ENCODE results near the gene ANKS1B. TPM values are rescaled to one million over a fixed set of nuclear protein-coding genes. Genes with fewer than 3 reads are reported as not detected.

Gene ANKS1B
- total and polyA plus RNA-seq, 9 donors = 1.4 to 5.6 (median 2.7) TPM

DNA sequence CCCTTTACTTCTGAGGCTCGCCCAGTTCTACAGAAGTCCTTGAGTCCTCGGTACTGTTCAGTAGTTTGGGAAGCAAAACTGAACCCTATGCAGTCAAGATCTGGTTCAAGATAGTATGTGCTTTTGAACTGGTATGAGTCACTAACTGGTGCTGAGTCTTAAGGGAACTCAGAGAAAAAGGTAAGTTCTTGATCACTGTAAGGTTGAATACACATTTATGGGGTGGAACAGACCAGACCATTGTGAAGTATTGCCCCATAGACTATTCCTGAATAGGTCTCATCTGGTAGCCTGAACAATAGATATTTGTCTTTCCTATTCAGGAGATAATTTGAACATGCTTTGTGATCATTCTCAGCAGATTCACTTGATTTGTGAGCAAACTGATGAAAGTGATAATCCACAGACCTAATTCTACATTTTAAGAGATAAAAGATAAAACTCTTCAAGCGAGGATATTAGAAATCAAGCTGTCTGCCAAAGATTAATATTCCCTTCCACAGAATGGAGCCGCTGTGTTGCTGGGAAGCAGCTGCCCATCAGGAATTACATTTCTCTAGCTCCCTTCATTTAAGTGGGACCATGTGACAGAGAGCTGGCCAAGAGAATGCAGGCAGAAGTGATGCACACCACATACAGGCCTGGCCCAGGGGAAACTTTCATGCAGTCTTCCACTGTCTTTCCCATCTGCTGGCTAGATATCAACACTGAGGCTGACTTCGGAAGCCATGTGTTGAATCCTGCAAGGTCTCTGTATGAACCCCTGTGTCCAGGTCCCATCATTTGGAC is 707.0 kb downstream of the ANKS1B start:
- Histone ChIP-seq H3K27me3 (ENCODE audit: control insufficient read depth, insufficient read depth, low read length) (no peaks in the 10 kb centered on the region), H3K36me3 (ENCODE audit: control insufficient read depth, insufficient read depth, low read length) (no peaks in the 10 kb centered on the region), H3K27ac (ENCODE audit: low read length) (no peak overlapping the region), H3K9me3 (replicated peaks; ENCODE audit: control insufficient read depth, low read depth, low read length) (peaks cover 2% of the 10 kb centered on the region), H3K4me3 (ENCODE audit: low read length) (no peak overlapping the region), H3K4me1 (ENCODE audit: control insufficient read depth, insufficient read depth, low read length) (no peaks in the 10 kb centered on the region)
- no peak for DNase-seq
- WGBS (ENCODE audit: insufficient coverage) = 100% methylated on average over 1 of the region's 5 CpGs

DNA sequence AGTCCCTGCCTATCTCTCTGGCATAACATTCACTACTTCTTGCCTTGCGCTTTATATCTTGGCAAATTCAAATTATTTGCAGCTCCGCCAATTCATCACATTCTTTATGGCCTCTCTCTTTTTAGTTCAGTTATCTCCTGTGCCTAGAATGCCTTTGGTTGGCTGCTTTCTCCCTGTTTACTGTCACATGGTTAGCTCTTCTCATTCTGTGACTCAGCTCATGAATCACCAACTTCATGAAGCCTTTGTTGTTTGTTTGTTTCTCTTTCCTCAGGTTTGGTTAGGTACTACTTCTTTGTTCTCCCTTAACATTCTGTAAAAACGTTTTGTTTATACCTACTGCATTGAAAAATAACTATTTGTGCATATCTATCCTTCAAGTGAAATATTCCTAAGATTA is 713.7 kb downstream of the ANKS1B start:
- H3K4me3 ChIP-seq (ENCODE audit: low read length) = no peak overlapping the region
- DNase-seq = no peak
- H3K4me1 ChIP-seq (ENCODE audit: control insufficient read depth, insufficient read depth, low read length) = no peaks in the 10 kb centered on the region
- H3K9me3 ChIP-seq (replicated peaks; ENCODE audit: control insufficient read depth, low read depth, low read length) = no peaks in the 10 kb centered on the region
- H3K27me3 ChIP-seq (ENCODE audit: control insufficient read depth, insufficient read depth, low read length) = no peaks in the 10 kb centered on the region
- H3K36me3 ChIP-seq (ENCODE audit: control insufficient read depth, insufficient read depth, low read length) = no peaks in the 10 kb centered on the region
- no peak overlapping the region for H3K27ac ChIP-seq (ENCODE audit: low read length)
- 100% methylated on average over 2 of the region's 3 CpGs for WGBS (ENCODE audit: insufficient coverage)

DNA sequence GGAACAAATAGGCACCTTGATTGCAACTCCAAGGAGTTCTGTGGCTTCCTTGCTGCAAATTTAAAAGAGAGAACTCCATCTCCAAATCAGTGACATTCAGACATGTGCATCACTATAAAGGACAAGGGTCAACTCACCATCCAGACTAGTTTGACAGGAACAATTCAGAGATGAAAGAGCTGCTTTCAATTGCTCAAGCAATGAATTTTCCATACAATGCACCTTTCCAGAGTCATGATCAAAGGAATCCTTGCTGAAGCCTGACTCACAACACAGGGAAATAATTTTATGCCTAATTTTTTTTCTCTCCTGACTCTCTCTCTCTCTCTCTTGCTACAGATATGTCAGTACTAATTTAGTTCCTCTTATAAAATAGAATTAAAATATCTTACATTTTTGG is 717.7 kb downstream of the ANKS1B start:
- no peaks in the 10 kb centered on the region for H3K36me3 ChIP-seq (ENCODE audit: control insufficient read depth, insufficient read depth, low read length)
- no peak for DNase-seq
- no peaks in the 10 kb centered on the region for H3K9me3 ChIP-seq (replicated peaks; ENCODE audit: control insufficient read depth, low read depth, low read length)
- no peaks in the 10 kb centered on the region for H3K27me3 ChIP-seq (ENCODE audit: control insufficient read depth, insufficient read depth, low read length)
- no peak overlapping the region for H3K27ac ChIP-seq (ENCODE audit: low read length)
- H3K4me3 ChIP-seq (ENCODE audit: low read length) = no peak overlapping the region
- no peaks in the 10 kb centered on the region for H3K4me1 ChIP-seq (ENCODE audit: control insufficient read depth, insufficient read depth, low read length)

DNA sequence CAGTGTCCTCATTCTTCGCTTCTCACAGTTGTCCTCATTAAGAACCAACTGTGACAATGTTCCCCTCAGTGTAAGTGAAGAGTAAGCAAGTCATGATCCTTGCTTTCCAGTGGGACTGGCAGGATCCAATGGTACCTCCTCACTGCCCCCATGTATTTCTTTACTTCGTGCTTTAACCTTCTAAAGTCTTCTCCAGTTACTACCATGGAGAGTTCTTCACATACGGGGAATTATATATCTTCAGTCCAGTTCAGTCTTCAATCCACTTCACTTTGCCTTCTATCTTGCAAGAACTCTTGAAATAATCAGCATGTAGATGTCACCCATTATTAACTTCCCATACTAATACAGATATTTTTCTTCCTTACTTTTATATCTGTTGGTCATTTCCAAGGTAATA is 719.1 kb downstream of the ANKS1B start:
- Histone ChIP-seq H3K9me3 (replicated peaks; ENCODE audit: control insufficient read depth, low read depth, low read length) (no peaks in the 10 kb centered on the region), H3K4me3 (ENCODE audit: low read length) (no peak overlapping the region)
- WGBS (ENCODE audit: insufficient coverage) = 57% methylated on average over 1 of the region's 3 CpGs

DNA sequence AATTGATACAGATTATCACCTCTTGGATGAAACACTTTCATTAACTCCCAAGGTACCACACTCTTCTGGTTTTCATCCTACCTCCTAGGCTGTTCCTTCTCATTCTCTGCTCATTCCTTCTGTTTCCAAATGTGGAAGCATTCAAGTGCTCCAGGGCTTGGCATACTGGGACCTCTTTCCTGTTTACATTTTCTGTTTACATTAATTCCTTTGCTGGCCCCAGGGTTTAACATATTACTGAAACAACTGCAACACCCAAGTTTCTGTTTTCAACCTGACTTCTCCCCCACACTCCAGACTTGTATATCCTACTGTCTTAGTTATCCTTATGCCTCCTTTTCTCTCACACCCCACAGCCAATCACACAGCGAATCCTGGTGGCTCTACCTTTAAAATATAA is 723.5 kb downstream of the ANKS1B start:
- no peaks in the 10 kb centered on the region for H3K9me3 ChIP-seq (replicated peaks; ENCODE audit: control insufficient read depth, low read depth, low read length)
- 79% methylated on average over 1 of the region's 1 CpG for WGBS (ENCODE audit: insufficient coverage)
- no peak overlapping the region for H3K27ac ChIP-seq (ENCODE audit: low read length)
- no peak overlapping the region for H3K4me3 ChIP-seq (ENCODE audit: low read length)
- no peaks in the 10 kb centered on the region for H3K27me3 ChIP-seq (ENCODE audit: control insufficient read depth, insufficient read depth, low read length)
- no peaks in the 10 kb centered on the region for H3K36me3 ChIP-seq (ENCODE audit: control insufficient read depth, insufficient read depth, low read length)
- peaks cover 8% of the 10 kb centered on the region for H3K4me1 ChIP-seq (ENCODE audit: control insufficient read depth, insufficient read depth, low read length)
- DNase-seq = no peak

More for the DNA sequence above, 719.1 kb downstream of the ANKS1B start:
- Histone ChIP-seq H3K27ac (ENCODE audit: low read length) (no peak overlapping the region), H3K36me3 (ENCODE audit: control insufficient read depth, insufficient read depth, low read length) (no peaks in the 10 kb centered on the region), H3K27me3 (ENCODE audit: control insufficient read depth, insufficient read depth, low read length) (no peaks in the 10 kb centered on the region), H3K4me1 (ENCODE audit: control insufficient read depth, insufficient read depth, low read length) (no peaks in the 10 kb centered on the region)
- no peak for DNase-seq

DNA sequence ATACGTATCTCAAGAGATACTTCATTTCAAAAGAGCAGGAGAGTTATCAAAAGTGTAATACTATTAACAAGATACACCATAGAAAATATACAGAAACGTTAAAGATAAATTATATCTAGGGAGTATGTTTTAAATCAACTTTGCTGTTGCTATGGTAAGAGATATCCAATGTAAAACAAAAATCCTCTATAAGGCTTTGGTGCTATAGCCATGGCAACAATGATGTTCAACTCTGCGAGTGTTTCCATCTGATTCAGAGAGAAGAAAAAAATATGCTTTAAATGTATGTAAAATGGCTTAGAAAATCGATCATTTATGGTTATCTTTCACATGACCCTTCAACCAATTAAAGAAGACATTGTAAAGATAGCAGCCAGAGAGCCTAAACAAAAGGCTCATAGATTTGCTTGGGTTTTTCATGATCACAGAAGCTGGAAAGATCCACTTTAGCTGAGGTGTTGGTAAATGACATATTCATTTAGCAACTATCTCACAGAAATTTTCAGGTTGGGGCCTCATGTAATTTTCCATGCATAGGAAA is 724.2 kb downstream of the ANKS1B start:
- no peak overlapping the region for H3K4me3 ChIP-seq (ENCODE audit: low read length)
- H3K27ac ChIP-seq (ENCODE audit: low read length) = no peak overlapping the region
- no peaks in the 10 kb centered on the region for H3K36me3 ChIP-seq (ENCODE audit: control insufficient read depth, insufficient read depth, low read length)
- peaks cover 8% of the 10 kb centered on the region for H3K4me1 ChIP-seq (ENCODE audit: control insufficient read depth, insufficient read depth, low read length)
- no peaks in the 10 kb centered on the region for H3K27me3 ChIP-seq (ENCODE audit: control insufficient read depth, insufficient read depth, low read length)
- WGBS (ENCODE audit: insufficient coverage) = no CpG with 5 or more reads among the region's 4 CpGs
- DNase-seq = peak; percentile 25
- no peaks in the 10 kb centered on the region for H3K9me3 ChIP-seq (replicated peaks; ENCODE audit: control insufficient read depth, low read depth, low read length)

DNA sequence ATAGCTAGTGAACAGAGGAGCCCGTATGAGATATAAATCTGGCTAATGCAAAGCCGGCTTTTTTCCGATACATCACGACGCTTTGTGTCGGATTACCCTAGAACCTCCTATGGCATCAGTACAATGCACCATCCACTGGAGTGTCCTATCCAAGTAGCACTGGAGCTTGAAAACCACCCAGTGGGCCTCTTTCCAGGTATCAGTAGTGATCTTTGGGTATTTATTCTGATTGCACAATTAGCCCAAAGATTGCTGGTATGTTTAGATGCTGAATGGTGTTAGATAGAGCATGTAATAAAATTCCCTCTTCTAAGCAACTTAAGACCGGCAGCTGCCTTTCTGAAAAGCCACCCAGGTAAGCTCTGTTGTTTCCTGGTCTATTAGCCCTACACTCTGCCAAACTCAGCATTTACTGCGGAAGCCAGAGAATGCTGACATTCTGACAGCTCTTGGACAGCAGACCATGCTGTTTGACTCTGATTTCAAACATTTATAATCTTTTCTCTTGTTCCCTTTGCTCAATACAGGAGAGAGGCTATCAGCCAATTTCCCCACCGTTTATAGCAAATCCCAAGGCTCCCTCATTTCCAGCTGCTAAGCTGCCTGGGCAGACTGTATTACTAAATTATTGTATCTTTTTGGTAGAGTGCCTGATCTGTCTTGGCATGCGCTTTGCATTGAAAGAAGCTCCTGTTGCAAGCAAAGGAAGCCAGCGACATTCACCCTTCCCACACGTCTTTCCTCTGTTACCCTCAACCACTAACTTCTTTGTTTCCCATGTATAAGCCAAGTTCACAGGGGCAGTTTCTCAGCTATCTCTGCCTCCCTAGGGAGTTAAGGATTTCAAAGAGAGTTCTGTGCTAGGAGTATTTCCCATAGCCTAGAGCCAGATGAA is 725.4 kb downstream of the ANKS1B start:
- Histone ChIP-seq H3K9me3 (replicated peaks; ENCODE audit: control insufficient read depth, low read depth, low read length) (no peaks in the 10 kb centered on the region), H3K27me3 (ENCODE audit: control insufficient read depth, insufficient read depth, low read length) (no peaks in the 10 kb centered on the region), H3K4me1 (ENCODE audit: control insufficient read depth, insufficient read depth, low read length) (peaks cover 8% of the 10 kb centered on the region), H3K36me3 (ENCODE audit: control insufficient read depth, insufficient read depth, low read length) (no peaks in the 10 kb centered on the region), H3K4me3 (ENCODE audit: low read length) (no peak overlapping the region), H3K27ac (ENCODE audit: low read length) (peak overlapping the region; percentile 37)
- 53% methylated on average over 4 of the region's 12 CpGs for WGBS (ENCODE audit: insufficient coverage)
- peak; percentile 68 for DNase-seq

DNA sequence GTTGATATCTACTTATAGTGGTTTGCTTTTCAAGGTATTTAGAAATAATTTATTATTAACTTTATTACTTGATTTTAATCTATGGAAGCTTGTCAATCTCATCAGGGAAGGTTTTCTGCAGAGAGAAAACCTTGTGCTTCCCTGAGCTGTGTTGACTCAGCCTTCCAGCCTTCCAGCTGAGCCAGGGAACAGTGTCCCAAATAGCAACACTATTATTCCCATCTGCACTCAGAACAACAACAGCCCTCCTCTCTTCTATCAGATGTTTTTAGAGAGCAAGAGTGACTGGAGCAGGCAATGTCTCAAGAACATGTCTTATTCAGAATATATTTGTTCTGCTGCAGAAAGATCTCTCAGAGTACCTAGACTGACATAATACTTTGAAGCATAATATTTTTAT is 727.1 kb downstream of the ANKS1B start:
- Histone ChIP-seq H3K27me3 (ENCODE audit: control insufficient read depth, insufficient read depth, low read length) (no peaks in the 10 kb centered on the region), H3K4me3 (ENCODE audit: low read length) (no peak overlapping the region), H3K36me3 (ENCODE audit: control insufficient read depth, insufficient read depth, low read length) (no peaks in the 10 kb centered on the region), H3K4me1 (ENCODE audit: control insufficient read depth, insufficient read depth, low read length) (peaks cover 8% of the 10 kb centered on the region), H3K9me3 (replicated peaks; ENCODE audit: control insufficient read depth, low read depth, low read length) (no peaks in the 10 kb centered on the region), H3K27ac (ENCODE audit: low read length) (no peak overlapping the region)
- peak; percentile 50 for DNase-seq

DNA sequence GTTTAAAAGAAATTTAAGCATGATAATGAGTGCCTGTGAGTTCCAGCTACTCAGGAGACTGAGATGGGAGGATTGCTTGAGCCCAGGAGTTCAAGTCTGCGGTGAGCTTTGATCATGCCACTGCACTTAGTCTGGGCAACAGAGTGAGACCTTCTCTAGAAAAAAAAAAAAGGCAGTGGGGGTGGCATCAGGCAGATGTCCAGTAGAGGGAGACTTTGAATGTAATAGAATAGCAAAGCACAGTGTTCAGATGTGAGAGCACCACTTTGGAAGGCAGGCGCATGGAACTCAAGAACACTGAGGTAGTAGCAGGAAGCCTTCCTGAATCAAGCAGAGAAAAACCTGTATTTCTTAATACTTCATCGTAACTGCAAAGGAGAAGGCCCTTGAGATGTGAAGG is 731.7 kb downstream of the ANKS1B start:
- WGBS (ENCODE audit: insufficient coverage) = 68% methylated on average over 2 of the region's 3 CpGs
- Histone ChIP-seq H3K27me3 (ENCODE audit: control insufficient read depth, insufficient read depth, low read length) (no peaks in the 10 kb centered on the region), H3K9me3 (replicated peaks; ENCODE audit: control insufficient read depth, low read depth, low read length) (no peaks in the 10 kb centered on the region), H3K36me3 (ENCODE audit: control insufficient read depth, insufficient read depth, low read length) (no peaks in the 10 kb centered on the region), H3K4me3 (ENCODE audit: low read length) (no peak overlapping the region), H3K4me1 (ENCODE audit: control insufficient read depth, insufficient read depth, low read length) (no peaks in the 10 kb centered on the region), H3K27ac (ENCODE audit: low read length) (no peak overlapping the region)
- DNase-seq = no peak

DNA sequence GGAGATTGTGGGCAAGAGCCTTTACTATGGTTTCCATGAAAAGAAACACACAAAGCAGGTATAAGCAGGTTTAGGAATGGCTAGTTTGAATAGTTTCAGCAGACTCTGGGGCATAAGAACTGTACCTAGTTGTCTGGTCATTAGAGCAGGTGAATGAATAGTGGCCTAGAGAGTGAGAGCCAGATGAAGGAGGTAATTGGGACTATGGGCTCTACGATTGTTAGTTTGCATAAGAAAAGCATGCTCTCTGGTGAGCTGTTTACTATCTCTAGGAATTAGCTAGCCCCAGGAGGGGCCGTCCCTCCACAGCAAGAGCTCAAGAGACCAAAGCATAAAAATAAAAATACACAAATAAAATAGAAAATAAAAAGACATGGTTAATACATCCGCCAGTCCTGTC is 734.6 kb downstream of the ANKS1B start:
- no peak for DNase-seq
- H3K27me3 ChIP-seq (ENCODE audit: control insufficient read depth, insufficient read depth, low read length) = no peaks in the 10 kb centered on the region
- H3K4me3 ChIP-seq (ENCODE audit: low read length) = no peak overlapping the region
- no peak overlapping the region for H3K27ac ChIP-seq (ENCODE audit: low read length)
- H3K4me1 ChIP-seq (ENCODE audit: control insufficient read depth, insufficient read depth, low read length) = no peaks in the 10 kb centered on the region
- H3K9me3 ChIP-seq (replicated peaks; ENCODE audit: control insufficient read depth, low read depth, low read length) = no peaks in the 10 kb centered on the region
- WGBS (ENCODE audit: insufficient coverage) = 57% methylated on average over 1 of the region's 3 CpGs
- H3K36me3 ChIP-seq (ENCODE audit: control insufficient read depth, insufficient read depth, low read length) = no peaks in the 10 kb centered on the region

All from muscle of leg (tissue), 11 donors.